Measurements from ENCODE around the gene PROCA1.
"Not testable (repeated sequence)": the region's sequence is repeated elsewhere in the genome, so short reads cannot be mapped to it uniquely, and the experiment has no call there.

The PROCA1 gene

GRCh38 chr17:28743243-28744103 lies 31.8 kb upstream of the PROCA1 start, which contains the start of gene TRAF4:
Gene TRAF4 (plus strand): TSS chr17:28744011. CDS start chr17:28744113, 102 bp downstream.
- peak; percentile 87 to 88 for DNase-seq

GRCh38 chr17:28741358-28742349 lies 30.0 kb upstream of the PROCA1 start:
- no peak for DNase-seq

- DNase-seq = no peak
Measured at GRCh38 chr17:28740406-28741357, 29.0 kb upstream of the PROCA1 start.

- peak; percentile 44 to 62 for DNase-seq
Measured at GRCh38 chr17:28738680-28739384, 27.1 kb upstream of the PROCA1 start.

GRCh38 chr17:28737770-28738679 lies 26.3 kb upstream of the PROCA1 start:
- no peak for DNase-seq

- no peak for DNase-seq
Measured at GRCh38 chr17:28737316-28737715, 25.6 kb upstream of the PROCA1 start.

- DNase-seq = not testable (repeated sequence)
Measured at GRCh38 chr17:28735913-28736769, 24.5 kb upstream of the PROCA1 start.

- no peak for DNase-seq
Measured at GRCh38 chr17:28735242-28735722, 23.6 kb upstream of the PROCA1 start.

- no peak for DNase-seq
Measured at GRCh38 chr17:28734712-28735241, 23.1 kb upstream of the PROCA1 start.

- DNase-seq = no peak
Measured at GRCh38 chr17:28733346-28733745, 21.7 kb upstream of the PROCA1 start.

- DNase-seq = no peak
Measured at GRCh38 chr17:28729950-28730330, 18.3 kb upstream of the PROCA1 start.

GRCh38 chr17:28728364-28729200 lies 16.9 kb upstream of the PROCA1 start, which contains the start of gene NEK8:
Gene NEK8 (plus strand): TSS chr17:28728788. CDS start chr17:28728814, 26 bp downstream.
- peak; percentile 99 to 100 for DNase-seq

GRCh38 chr17:28726627-28727491 lies 15.2 kb upstream of the PROCA1 start:
- peak; percentile 96 to 97 for DNase-seq

GRCh38 chr17:28726226-28726626 lies 14.5 kb upstream of the PROCA1 start, which contains the start of gene TLCD1:
Gene TLCD1 (minus strand): TSS chr17:28726233. CDS start chr17:28726097, 136 bp downstream.
- peak; percentile 82 to 85 for DNase-seq

GRCh38 chr17:28725660-28726225 lies 14.1 kb upstream of the PROCA1 start:
- DNase-seq = peak; percentile 74 to 77

GRCh38 chr17:28725166-28725659 lies 13.5 kb upstream of the PROCA1 start:
- DNase-seq = peak in 1 of 2 experiments; percentile 59
